Measurements from ENCODE around the gene DENND1B. TPM values are rescaled to one million over a fixed set of nuclear protein-coding genes. Genes with fewer than 3 reads are reported as not detected.

DENND1B gene
- total and polyA plus RNA-seq, 12 donors: 1.5 to 36.3 (median 23.1) TPM

DNA sequence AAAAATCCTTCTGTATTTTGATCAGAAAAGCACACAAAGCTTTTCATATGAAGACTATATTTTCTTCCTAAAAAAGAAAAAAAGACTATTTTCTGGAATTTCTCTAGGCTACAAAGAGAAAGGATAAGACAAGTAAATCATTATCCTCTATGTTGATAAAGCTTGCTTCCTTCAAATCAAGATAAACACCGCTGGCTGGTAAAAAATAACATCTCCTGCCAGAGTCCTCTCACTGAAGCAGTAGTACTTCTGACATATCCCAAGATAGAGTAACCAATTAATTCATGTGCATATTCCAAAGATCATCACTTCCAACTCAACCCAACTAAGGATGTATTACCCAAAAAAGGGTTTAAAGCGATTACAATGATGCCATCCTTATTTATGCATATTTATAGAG lies 34.3 kb downstream of the DENND1B start:
- Histone ChIP-seq H3K4me1 (peaks cover 0 to 39% (median 23%) of the 10 kb centered on the region in 9 donors), H3K27me3 (no peaks in the 10 kb centered on the region), H3K9me3 (peaks cover 0 to 7% (median 0%) of the 10 kb centered on the region in 11 donors), H3K27ac (no peak overlapping the region), H3K4me3 (no peak overlapping the region), H3K36me3 (no peaks in the 10 kb centered on the region)
- ATAC-seq (no peak), DNase-seq (no peak)
- WGBS, 2 donors: 66 to 73% methylated on average over 2 of the region's 2 CpGs
- intact Hi-C loops (cut with DNase I): no loop called here
- TF ChIP-seq, protein P1, sequence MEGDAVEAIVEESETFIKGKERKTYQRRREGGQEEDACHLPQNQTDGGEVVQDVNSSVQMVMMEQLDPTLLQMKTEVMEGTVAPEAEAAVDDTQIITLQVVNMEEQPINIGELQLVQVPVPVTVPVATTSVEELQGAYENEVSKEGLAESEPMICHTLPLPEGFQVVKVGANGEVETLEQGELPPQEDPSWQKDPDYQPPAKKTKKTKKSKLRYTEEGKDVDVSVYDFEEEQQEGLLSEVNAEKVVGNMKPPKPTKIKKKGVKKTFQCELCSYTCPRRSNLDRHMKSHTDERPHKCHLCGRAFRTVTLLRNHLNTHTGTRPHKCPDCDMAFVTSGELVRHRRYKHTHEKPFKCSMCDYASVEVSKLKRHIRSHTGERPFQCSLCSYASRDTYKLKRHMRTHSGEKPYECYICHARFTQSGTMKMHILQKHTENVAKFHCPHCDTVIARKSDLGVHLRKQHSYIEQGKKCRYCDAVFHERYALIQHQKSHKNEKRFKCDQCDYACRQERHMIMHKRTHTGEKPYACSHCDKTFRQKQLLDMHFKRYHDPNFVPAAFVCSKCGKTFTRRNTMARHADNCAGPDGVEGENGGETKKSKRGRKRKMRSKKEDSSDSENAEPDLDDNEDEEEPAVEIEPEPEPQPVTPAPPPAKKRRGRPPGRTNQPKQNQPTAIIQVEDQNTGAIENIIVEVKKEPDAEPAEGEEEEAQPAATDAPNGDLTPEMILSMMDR (IDR thresholded peaks at IDR 0.05): no peak

DNA sequence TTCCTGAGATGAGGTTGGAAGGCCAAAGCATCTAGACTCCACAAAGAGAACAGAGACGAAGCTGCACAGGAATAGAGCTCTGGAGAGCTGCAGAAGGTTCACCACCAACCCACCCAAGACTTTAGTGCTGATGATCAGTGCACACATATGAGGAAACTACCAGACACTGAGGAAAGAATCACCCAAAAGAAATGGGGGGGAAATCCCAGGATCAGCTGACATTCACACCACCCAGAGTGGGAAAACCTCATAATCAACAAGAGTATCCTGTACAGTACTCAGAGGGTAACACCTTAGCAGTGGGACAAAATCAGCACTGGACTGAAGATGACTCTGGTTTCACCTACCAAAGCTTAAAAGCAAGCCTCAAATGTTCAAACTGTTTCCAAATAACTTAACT lies 36.4 kb downstream of the DENND1B start:
- DNase-seq (no peak), ATAC-seq (no peak)
- H3K36me3 ChIP-seq: no peaks in the 10 kb centered on the region
- intact Hi-C loops (cut with DNase I): no loop called here
- H3K4me1 ChIP-seq: peaks cover 0 to 37% (median 19%) of the 10 kb centered on the region in 9 donors
- H3K9me3 ChIP-seq: no peaks in the 10 kb centered on the region
- H3K4me3 ChIP-seq: no peak overlapping the region
- WGBS, 2 donors: 45 to 52% methylated on average over 1 of the region's 1 CpG
- no peaks in the 10 kb centered on the region for H3K27me3 ChIP-seq
- H3K27ac ChIP-seq: no peak overlapping the region
- TF ChIP-seq, protein P1 (IDR thresholded peaks at IDR 0.05): no peak

DNA sequence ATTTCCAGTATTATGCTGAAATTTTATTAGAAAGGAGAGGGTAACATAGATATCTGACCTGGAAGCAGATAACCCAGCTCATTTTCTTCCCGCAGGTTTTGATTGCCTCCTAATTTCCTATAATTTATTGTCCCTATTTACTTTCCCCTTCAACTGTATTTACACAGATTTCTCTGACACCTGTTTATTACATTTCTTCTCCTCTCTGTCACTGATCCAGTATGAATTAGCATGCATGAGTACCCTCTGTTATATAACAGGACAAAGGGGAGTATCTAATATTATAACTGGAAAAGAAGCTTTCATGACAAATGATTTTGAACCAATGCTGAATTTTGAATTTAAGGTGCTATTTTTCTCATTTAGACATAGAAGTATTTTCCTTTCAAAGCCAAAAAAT lies 37.4 kb downstream of the DENND1B start:
- H3K27me3 ChIP-seq: no peaks in the 10 kb centered on the region
- no peak overlapping the region for H3K27ac ChIP-seq
- H3K4me1 ChIP-seq: peaks cover 0 to 36% (median 19%) of the 10 kb centered on the region in 9 donors
- ATAC-seq (no peak), DNase-seq (no peak)
- WGBS, 2 donors: 49 to 70% methylated on average over 1 of the region's 1 CpG
- TF ChIP-seq, protein P1 (IDR thresholded peaks at IDR 0.05): no peak
- H3K36me3 ChIP-seq: no peaks in the 10 kb centered on the region
- intact Hi-C loops (cut with DNase I): no loop called here
- H3K4me3 ChIP-seq: no peak overlapping the region
- H3K9me3 ChIP-seq: no peaks in the 10 kb centered on the region

DNA sequence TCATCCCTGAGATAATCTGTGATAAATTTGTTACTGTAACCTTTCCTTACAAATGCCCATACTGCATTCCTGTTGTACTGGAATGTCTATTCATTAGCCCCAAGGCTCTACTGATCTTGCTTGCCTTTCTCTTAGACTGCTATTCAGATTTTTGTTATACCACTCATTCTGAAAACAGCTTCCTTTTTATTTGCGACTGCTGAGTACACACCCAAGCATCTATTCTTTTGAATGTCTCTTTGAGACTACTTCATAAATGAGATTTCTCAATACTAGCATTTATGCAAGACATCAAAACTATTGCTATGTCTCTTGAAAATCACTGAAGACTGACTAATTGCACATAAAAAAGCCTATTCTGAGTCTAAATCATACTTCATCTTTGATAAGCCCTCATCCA lies 38.6 kb downstream of the DENND1B start:
- Histone ChIP-seq H3K4me1 (peaks cover 0 to 23% (median 13%) of the 10 kb centered on the region in 9 donors), H3K9me3 (no peaks in the 10 kb centered on the region), H3K27me3 (no peaks in the 10 kb centered on the region), H3K36me3 (no peaks in the 10 kb centered on the region), H3K27ac (no peak overlapping the region), H3K4me3 (no peak overlapping the region)
- DNase-seq (no peak), ATAC-seq (no peak)
- 72 to 91% methylated on average over 1 of the region's 1 CpG for WGBS, 2 donors
- TF ChIP-seq, protein P1 (IDR thresholded peaks at IDR 0.05): no peak
- intact Hi-C loops (cut with DNase I): no loop called here

Data from heart right ventricle (tissue), 16 donors.